ENCODE data around the gene PRKCH. TPM values are rescaled to one million over a fixed set of nuclear protein-coding genes. Genes with fewer than 3 reads are reported as not detected.

PRKCH gene
- total and polyA plus RNA-seq, 2 donors (not counting 3 experiments of a cell fraction or from before 2014, with no cell fraction given), result 97.7 to 103 TPM

GRCh38 chr14:61398221-61398620 is 76.8 kb downstream of the PRKCH start:
- CTCF ChIA-PET, result interaction anchor here (1.5 kb wide), 1 partner anchor 9 kb away, joined by 4 read pairs; no protein-coding TSS in a partner anchor
- no peak for TF ChIP-seq FOS (IDR thresholded peaks at IDR 0.05; ENCODE audit: borderline replicate concordance, insufficient read depth, low read length)
- no peak for TF ChIP-seq MYC (IDR thresholded peaks at IDR 0.05; ENCODE audit: low read depth, low read length)
- no peak for TF ChIP-seq JUN (IDR thresholded peaks at IDR 0.05; ENCODE audit: borderline replicate concordance, insufficient read depth, insufficient read length, low read depth)
- no peak for TF ChIP-seq GATA2 (IDR thresholded peaks at IDR 0.05; ENCODE audit: insufficient read depth, insufficient read length, low read depth, low read length)
- no peak for TF ChIP-seq POLR2A (IDR thresholded peaks at IDR 0.05; ENCODE audit: low read depth, low read length)
- TF ChIP-seq POLR2AphosphoS5 (IDR thresholded peaks at IDR 0.05; ENCODE audit: insufficient read depth, low read depth, low read length), result no peak
- no peak for TF ChIP-seq MAX (IDR thresholded peaks at IDR 0.05; ENCODE audit: insufficient read depth, insufficient read length)
- no peak for TF ChIP-seq EZH2 (IDR thresholded peaks at IDR 0.05; ENCODE audit: borderline replicate concordance, low read depth, low read length, severe bottlenecking)
- TF ChIP-seq CTCF (IDR thresholded peaks at IDR 0.05; ENCODE audit: extremely low read depth in 1 of 2, insufficient read depth in 1 of 2, low read depth in 1 of 2, low read length in 2 of 2), result no peak

More at GRCh38 chr14:61398221-61398620, 76.8 kb downstream of the PRKCH start:
- POLR2A ChIA-PET, result no interaction called here
- DNase-seq (ENCODE audit: low read depth, low spot score) (no peak), FAIRE-seq (no peak)
- H3K79me2 ChIP-seq (ENCODE audit: control insufficient read depth, insufficient read depth, low read length), result peaks cover 52% of the 10 kb centered on the region
- no peaks in the 10 kb centered on the region for H3K27me3 ChIP-seq (ENCODE audit: control insufficient read depth in 2 of 2, insufficient read depth in 2 of 2, low read length in 2 of 2)
- dilution Hi-C loops (cut with MboI; ENCODE audit: extremely low pct_ligation_motif_present, low sequenced_read_pairs) (no loop called here), intact Hi-C loops (cut with micrococcal nuclease) (no loop called here)
- H4K20me1 ChIP-seq (replicated peaks; ENCODE audit: control insufficient read depth, extremely low read depth, insufficient read depth, low read length), result peaks cover 2% of the 10 kb centered on the region
- no peak overlapping the region for H3K9ac ChIP-seq (replicated peaks; ENCODE audit: extremely low read depth, insufficient read depth, low read length)
- no peak overlapping the region for H2AFZ ChIP-seq (ENCODE audit: low read depth, low read length)
- H3K27ac ChIP-seq (ENCODE audit: insufficient read depth, low read depth, low read length), result no peak overlapping the region
- H3K4me1 ChIP-seq (ENCODE audit: control insufficient read depth, extremely low read depth, insufficient read depth, low read length), result peaks cover 2% of the 10 kb centered on the region
- H3K36me3 ChIP-seq (ENCODE audit: control insufficient read depth in 2 of 2, extremely low read depth in 1 of 2, insufficient read depth in 2 of 2, low read length in 2 of 2), result peaks cover 4 to 6% of the 10 kb centered on the region in 2 experiments
- no peaks in the 10 kb centered on the region for H3K9me1 ChIP-seq (replicated peaks; ENCODE audit: control insufficient read depth, extremely low read depth, insufficient read depth, low read length)
- no peaks in the 10 kb centered on the region for H3K9me3 ChIP-seq (replicated peaks; ENCODE audit: control insufficient read depth, insufficient read depth, low read length)
- no peak overlapping the region for H3K4me2 ChIP-seq (ENCODE audit: insufficient read depth, low read length)
- no TSS peak for BruUV-seq (replicated peaks)
- H3K4me3 ChIP-seq (replicated peaks in 1 of 3; ENCODE audit: insufficient read depth in 1 of 3, low read depth in 1 of 3, low read length in 3 of 3), result no peak overlapping the region
